GM21825 (cell line): ENCODE results near the gene CBLIF.
"Not testable (repeated sequence)": the region's sequence is repeated elsewhere in the genome, so short reads cannot be mapped to it uniquely, and the experiment has no call there.

Experiments
- ATAC-seq: cut with Tn5 transposase; IDR thresholded peaks from one replicate; pipeline ENCODE4 v1.9.1; 2021; ENCODE audit warnings: mild to moderate bottlenecking, moderate library complexity; ENCODE audit not compliant: unreplicated experiment

Gene CBLIF

DNA sequence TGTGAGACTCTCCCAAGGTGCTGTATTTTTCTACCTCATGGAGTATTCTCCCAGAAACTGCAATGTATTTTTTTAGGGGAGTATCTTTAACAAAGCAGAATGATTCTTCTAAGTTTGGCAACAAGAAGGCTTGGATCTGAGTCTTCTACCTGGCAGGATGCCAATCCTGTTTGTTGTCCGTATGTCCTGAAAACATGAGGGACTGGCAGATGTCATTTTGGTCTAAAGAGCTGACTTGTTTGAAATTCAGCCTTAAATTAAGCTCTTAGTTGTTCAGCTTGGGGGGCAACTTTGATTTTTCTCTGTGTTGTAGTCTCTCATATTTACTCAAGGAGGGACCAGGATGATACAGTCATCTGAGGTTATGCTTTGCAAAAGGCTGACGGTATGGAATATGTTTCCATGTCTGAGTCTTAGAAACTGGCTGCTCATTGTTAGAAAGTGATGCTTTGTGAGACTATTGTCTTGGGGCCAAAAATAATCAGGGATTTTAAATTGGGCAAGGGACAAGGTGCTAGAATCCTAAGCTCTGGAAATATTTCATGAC, 44.1 kb downstream of the CBLIF start:
- ATAC-seq = no peak

DNA sequence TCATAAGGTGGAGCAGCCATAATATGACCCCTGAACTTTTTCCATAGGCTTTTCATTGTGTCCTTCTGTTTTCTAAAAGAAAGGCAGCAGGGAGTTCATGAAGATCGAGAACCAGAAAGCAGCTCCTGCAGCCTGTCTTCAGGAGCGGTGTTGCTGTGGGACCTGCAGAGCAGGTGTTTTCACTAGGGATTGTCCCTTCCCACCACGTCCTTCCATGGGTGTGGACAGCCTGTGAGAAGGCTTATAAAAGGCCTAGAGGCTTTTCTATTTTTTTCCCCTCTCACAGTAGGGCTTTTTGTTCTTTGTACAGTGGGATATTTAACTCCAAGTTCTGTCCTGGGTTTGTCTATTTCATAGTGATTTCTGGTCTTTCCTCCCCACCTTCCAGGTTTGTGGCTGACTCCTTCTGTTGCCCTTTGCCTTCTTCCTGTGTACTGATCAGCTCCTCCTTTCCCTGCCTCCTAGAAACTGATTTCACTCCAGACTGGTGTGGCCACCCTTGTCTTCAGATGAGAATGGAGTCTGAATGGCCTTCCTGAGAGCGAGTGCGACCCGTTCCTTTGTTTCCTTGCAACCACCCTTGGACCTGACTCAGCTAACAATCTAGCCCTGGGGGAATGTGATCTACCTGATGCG, 44.8 kb downstream of the CBLIF start:
- no peak for ATAC-seq

DNA sequence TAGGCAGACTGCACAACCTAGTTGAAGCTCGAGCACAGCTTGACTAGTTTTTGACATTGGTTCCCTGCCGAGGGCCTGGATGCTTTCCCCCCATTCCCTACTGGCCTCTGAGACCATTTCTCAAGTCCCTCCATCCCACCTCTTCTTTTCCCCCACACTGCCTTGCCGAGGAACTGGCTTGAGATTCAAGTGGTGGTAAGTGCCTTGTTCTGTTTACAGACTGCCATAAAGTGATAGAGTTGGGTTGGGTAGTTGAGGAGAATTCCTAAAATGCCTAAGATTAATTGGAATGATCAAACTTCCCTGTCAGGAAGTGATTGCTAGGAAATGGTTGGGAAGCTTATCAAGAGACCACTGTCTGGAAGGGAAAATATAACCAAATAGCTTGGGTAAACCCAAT, 50.9 kb downstream of the CBLIF start:
- ATAC-seq = no peak

DNA sequence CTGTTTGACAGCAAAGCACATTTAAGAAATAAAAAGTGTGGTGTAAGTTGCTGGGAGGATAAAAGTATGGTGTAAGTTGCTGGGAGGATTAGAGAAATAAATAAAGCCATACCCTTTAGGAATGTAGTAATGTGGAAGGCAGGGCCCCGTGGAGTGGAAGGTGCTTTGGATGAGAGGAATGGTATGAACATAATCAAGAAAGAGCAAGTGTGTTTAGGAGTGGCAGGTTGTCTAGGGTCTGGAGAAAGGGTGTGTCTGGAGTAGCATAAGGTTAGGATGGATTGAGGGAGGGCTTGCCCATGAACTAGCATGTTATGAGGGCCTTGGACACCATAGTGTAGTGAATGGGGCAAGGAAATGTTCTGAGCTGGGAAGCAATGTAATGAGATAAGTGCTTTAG, 52.8 kb downstream of the CBLIF start:
- no peak for ATAC-seq

DNA sequence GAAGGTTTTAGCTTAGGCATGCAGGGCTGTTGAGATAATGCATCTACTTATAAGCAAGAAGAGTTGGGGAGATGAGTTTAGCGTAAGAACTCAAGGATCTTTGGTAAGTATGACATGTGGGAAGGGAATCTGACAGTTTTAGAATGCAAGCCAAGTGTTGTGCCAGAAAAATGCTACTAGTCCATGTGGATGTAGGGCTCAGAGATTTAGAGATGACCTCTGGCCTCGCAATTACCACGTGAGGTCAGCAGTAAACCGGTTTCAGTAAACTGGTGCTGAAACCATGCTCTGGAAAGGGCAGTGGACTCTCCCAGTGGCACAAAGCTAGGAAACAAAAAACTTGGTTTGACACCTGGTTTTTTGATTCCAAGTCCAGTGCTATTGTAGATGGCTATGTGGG, 53.7 kb downstream of the CBLIF start:
- no peak for ATAC-seq

DNA sequence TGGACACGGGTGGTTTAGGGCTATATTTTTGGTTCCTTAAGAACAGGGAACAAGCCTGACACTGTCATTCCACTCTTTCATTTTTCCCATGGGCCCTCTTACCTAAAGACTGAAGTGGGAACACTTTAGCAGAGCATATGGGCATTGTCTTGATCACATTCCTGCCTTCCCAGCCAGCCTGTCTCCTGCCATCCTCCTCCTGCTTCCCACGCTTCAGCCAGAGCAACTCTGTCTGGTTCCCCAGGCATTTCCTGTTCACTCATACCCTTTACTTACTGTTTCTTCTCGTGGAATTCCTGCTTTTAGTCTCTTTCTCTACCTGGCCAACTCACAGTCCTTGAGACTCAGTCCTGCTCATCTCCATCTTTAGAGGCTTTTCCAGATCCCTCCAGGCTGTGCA, 57.5 kb downstream of the CBLIF start:
- no peak for ATAC-seq

DNA sequence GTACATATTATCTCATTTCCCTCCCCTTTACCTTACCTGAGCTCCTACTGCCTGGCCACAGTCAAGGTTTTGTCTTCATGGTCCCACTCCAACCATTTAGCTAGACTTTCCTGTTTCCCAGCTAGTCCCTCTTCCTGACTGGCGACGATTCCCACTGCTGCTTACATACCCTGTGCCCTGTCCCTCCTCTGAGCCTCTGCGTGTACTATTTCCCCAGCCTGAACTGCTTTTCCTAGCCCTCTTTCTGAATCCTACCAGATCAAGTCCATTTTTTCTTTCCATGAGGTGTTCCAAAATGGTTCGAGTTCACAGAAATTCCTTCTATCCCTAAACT, 58.1 kb downstream of the CBLIF start:
- no peak for ATAC-seq

DNA sequence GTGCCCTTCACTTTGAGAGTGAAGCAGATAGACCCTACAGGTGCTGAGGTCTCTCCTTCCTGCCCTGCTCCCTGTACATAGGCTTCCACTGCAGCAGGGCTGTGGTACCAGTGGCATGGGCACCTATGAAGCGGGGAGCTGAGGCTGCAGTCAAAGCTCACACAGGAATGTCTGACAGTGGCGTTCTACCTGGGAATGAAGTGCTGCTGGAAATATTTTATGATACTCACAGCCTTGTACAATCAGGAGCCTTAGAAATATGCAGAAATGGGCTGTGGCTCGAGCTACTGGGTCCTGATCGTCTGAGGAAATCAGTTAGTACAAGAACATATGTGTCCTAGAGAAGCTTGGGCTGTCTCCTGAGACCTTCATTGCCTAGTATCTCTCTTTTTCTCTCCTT, 59.5 kb downstream of the CBLIF start:
- ATAC-seq = no peak

DNA sequence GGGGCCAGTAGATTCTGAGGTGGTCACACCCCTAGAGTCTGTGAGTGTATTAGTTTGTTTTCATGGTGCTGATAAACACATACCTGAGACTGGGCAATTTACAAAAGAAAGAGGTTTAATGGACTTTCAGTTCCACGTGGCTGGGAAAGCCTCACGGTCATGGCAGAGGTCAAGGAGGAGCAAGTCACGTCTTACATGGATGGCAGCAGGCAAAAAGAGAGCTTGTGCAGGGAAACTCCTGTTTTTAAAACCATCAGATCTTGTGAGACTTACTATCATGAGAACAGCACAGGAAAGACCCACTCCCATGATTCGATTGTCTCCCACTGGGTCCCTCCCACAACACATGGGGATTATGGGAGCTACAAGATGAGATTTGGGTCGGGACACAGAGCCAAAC, 60.9 kb downstream of the CBLIF start:
- not testable (repeated sequence) for ATAC-seq

DNA sequence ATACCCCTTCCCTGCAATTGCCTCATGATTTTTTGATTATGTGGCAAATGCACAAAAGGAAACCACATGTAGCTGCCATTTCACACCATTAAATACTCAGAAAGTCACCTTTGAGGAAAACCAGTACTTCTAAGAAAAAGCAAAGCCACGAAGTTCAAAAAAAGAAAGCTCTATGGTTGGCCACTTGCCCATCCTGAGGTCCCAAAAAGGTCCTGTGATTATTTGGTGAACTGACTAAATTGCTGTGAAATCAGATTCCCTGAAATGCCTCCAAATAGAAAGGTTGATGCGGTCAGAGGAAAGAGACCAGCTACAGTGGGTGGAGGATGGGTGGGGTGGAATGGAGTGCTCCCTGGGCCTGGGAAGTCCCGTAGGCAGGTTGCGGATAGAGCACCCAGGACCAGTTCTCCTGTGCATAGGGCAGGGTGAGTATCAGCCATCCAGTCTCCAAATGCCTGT, 61.6 kb downstream of the CBLIF start:
- ATAC-seq = no peak

DNA sequence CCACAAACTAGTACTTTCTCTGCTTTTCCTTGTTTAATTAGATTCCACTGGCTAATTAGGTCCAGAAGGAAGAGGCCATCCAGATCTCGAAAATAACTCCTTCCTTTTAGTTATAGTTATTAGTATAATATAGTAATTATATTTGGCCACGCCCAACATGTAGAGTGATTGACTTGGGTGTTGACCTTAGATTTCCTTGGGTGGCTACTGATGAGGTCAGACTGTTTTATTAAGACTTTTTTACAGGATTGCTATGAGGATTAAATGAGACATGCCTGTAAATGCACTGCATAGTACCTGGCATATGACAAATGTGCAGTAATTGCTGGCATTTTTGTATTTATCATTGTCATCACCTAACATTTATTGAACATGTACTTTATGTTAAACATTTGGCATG, 63.2 kb downstream of the CBLIF start:
- ATAC-seq = no peak

DNA sequence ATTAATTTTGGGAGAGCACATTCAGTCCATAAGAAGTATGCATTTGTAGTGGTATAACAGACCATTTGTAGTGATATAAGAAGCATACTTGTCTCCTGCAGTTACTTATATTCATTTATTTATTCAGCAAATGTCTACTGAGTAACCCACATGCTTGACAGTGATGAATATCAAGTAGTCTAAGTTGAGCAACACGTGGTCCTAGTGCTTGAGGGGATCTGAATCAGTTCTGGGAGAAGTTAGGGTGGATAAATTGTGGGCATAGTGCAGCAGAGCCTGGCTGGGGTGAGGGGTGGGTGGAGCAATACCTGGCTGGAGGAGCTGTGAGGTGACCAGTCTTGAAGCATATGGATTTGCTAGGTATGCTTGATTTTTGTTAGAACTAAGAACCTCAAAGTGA, 65.8 kb downstream of the CBLIF start:
- no peak for ATAC-seq
